H54 (cell line): ENCODE results near the gene LGALS3BP.

Source experiments
- DNase-seq: peaks from one replicate; pipeline ENCODE4 v3.0.0; 2011; ENCODE audit warnings: low spot score, mixed read lengths; ENCODE audit not compliant: insufficient read length
- FAIRE-seq: peaks from 3 replicates; lab custom pipeline; 2011; peaks lifted over from hg19 to GRCh38; lab: Jason Lieb, UNC
- POLR2A ChIP-seq: IDR thresholded peaks from 2 replicates; pipeline ENCODE4 v1.6.1; 2011; ENCODE audit warnings: low read depth, mild to moderate bottlenecking, low read length

Gene LGALS3BP

GRCh38 chr17:79020631-79021301 is 41.0 kb upstream of the LGALS3BP start:
- FAIRE-seq (no peak), DNase-seq (no peak)
- TF ChIP-seq POLR2A = no peak

GRCh38 chr17:79019632-79020584 is 40.2 kb upstream of the LGALS3BP start:
- peak; percentile 20 for FAIRE-seq
- no peak for DNase-seq
- TF ChIP-seq POLR2A = no peak

GRCh38 chr17:79019261-79019631 is 39.5 kb upstream of the LGALS3BP start:
- TF ChIP-seq POLR2A = no peak
- FAIRE-seq = no peak
- DNase-seq = no peak

GRCh38 chr17:79018370-79018695 is 38.6 kb upstream of the LGALS3BP start:
- no peak for TF ChIP-seq POLR2A
- FAIRE-seq (no peak), DNase-seq (no peak)

GRCh38 chr17:79017546-79018369 is 38.0 kb upstream of the LGALS3BP start:
- FAIRE-seq = no peak
- no peak for DNase-seq
- no peak for TF ChIP-seq POLR2A

- no peak for DNase-seq
- FAIRE-seq = no peak
- TF ChIP-seq POLR2A = no peak
These were observed 34.5 kb upstream of the LGALS3BP start for GRCh38 chr17:79014158-79014758.

GRCh38 chr17:79012563-79013134 is 32.9 kb upstream of the LGALS3BP start:
- TF ChIP-seq POLR2A = no peak
- FAIRE-seq (no peak), DNase-seq (no peak)

GRCh38 chr17:79011451-79012147 is 31.9 kb upstream of the LGALS3BP start:
- FAIRE-seq = no peak
- TF ChIP-seq POLR2A = no peak

GRCh38 chr17:79010304-79010646 is 30.6 kb upstream of the LGALS3BP start:
- no peak for DNase-seq
- no peak for FAIRE-seq
- TF ChIP-seq POLR2A = no peak

More at GRCh38 chr17:79011451-79012147, 31.9 kb upstream of the LGALS3BP start:
- DNase-seq = no peak

GRCh38 chr17:79009397-79010303 is 29.9 kb upstream of the LGALS3BP start, which contains the start of gene CANT1:
Gene CANT1, minus strand, starts transcription at chr17:79009764. Its CDS starts 12,142 bp downstream, at chr17:78997622.
- TF ChIP-seq POLR2A = peak; percentile 86
- FAIRE-seq (no peak), DNase-seq (peak; percentile 89)

- no peak for FAIRE-seq
- DNase-seq = no peak
- TF ChIP-seq POLR2A = no peak
These were observed 29.1 kb upstream of the LGALS3BP start for GRCh38 chr17:79008666-79009387.
